HepG2 (cell line): Measurements from ENCODE around the gene CCS. TPM values are rescaled to one million over a fixed set of nuclear protein-coding genes. Genes with fewer than 3 reads are reported as not detected.

ENCODE experiments used
- ARHGAP35 ChIP-seq: sonication (generic); formaldehyde crosslinking; IDR thresholded peaks from 2 replicates; pipeline ENCODE4 v1.9.0; 2022; ENCODE audit warnings: mild to moderate bottlenecking, inconsistent platforms, moderate library complexity, missing genetic modification reagents, borderline replicate concordance
- ARID5B ChIP-seq: IDR thresholded peaks from 2 replicates; pipeline ENCODE4 v1.4.0; 2020; ENCODE audit warnings: mild to moderate bottlenecking, missing genetic modification reagents
- HOXA5 ChIP-seq: sonication (generic); formaldehyde crosslinking; IDR thresholded peaks from 2 replicates; pipeline ENCODE4 v1.4.0; 2020; ENCODE audit warnings: missing genetic modification reagents
- MYC ChIP-seq: sonication (generic); formaldehyde crosslinking; IDR thresholded peaks from 2 replicates; pipeline ENCODE4 v1.9.0; 2021; ENCODE audit warnings: missing genetic modification reagents, borderline replicate concordance
- NKX3-1 ChIP-seq: sonication (generic); formaldehyde crosslinking; IDR thresholded peaks from 2 replicates; pipeline ENCODE4 v1.5.0; 2020; ENCODE audit warnings: missing genetic modification reagents
- POLR2G ChIP-seq: fragments of 200-400 bp; formaldehyde crosslinking; IDR thresholded peaks from 2 replicates; pipeline ENCODE4 v1.6.1; 2018; ENCODE audit warnings: mild to moderate bottlenecking, low read depth, low read length, moderate library complexity
- SNAI1 ChIP-seq: sonication (generic); formaldehyde crosslinking; IDR thresholded peaks from 2 replicates; pipeline ENCODE4 v1.5.0; 2020; ENCODE audit warnings: mild to moderate bottlenecking, missing genetic modification reagents, borderline replicate concordance
- TBX2 ChIP-seq: sonication (generic); formaldehyde crosslinking; IDR thresholded peaks from 2 replicates; pipeline ENCODE4 v1.5.0; 2020; ENCODE audit warnings: missing genetic modification reagents, mild to moderate bottlenecking, borderline replicate concordance
- ZGPAT ChIP-seq: IDR thresholded peaks from 2 replicates; pipeline ENCODE4 v1.6.1; 2016; ENCODE audit warnings: mild to moderate bottlenecking
- ZNF317 ChIP-seq: sonication (generic); formaldehyde crosslinking; IDR thresholded peaks from 2 replicates; pipeline ENCODE4 v1.5.0; 2020; ENCODE audit warnings: mild to moderate bottlenecking, missing genetic modification reagents
- ZNF407 ChIP-seq: sonication (generic); formaldehyde crosslinking; IDR thresholded peaks from one replicate; pipeline ENCODE4 v1.5.1; 2020; ENCODE audit warnings: mild to moderate bottlenecking, missing genetic modification reagents; ENCODE audit errors: not compliant biosample characterization
- ZSCAN21 ChIP-seq: sonication (generic); formaldehyde crosslinking; IDR thresholded peaks from 2 replicates; pipeline ENCODE4 v1.8.0; 2022; ENCODE audit warnings: mild to moderate bottlenecking, missing genetic modification reagents, moderate library complexity, borderline replicate concordance
- ZSCAN31 ChIP-seq: sonication (generic); formaldehyde crosslinking; IDR thresholded peaks from 2 replicates; pipeline ENCODE4 v1.5.0; 2020; ENCODE audit warnings: low read depth, mild to moderate bottlenecking, missing genetic modification reagents
- polyA plus RNA-seq, 8 experiments: library from polyadenylated mRNA; depleted of rRNA in 3 of 8; stranded (reverse) in 7 of 8; unstranded in 1 of 8; fragments of >200 nt; fragmentation: Illumina TruSeq in 4 of 8; extraction: Trizol in 4 of 8; gene quantifications; 2 replicates each; pipeline versions ENCODE4 v1.2.1 to v1.2.3, GENCODE V29; 2011 to 2016; ENCODE audit warnings: low read depth in 4 of 8, missing spikeins in 1 of 8, mixed read lengths in 1 of 8; ENCODE audit not compliant: insufficient read depth in 1 of 8
- total RNA-seq, 5 experiments: library from RNA; depleted of rRNA; stranded (reverse); fragments of >200 nt; fragmentation: Illumina TruSeq; extraction: Trizol; gene quantifications; 2 replicates each; pipeline ENCODE4 v1.2.3, GENCODE V29; 2016; ENCODE audit warnings: low read depth in 1 of 5

The CCS gene
- total and polyA plus RNA-seq, 2 of the 13 experiments (the other 11 are each of a cell fraction or from before 2014, with no cell fraction given) = 25.4 to 44.6 TPM

GRCh38 chr11:66592457-66593302 lies at the start of gene CCS, which contains the start of gene CCDC87 (continued):
- TF ChIP-seq ZNF407 (CRISPR knock-in tag) (peak; percentile 44), NKX3-1 (CRISPR knock-in tag) (peak; percentile 44; the same call in 1 of the 2 replicates), ZGPAT (CRISPR knock-in tag) (peak; percentile 88), TBX2 (CRISPR knock-in tag) (peak; percentile 89), SNAI1 (peak; percentile 5; the same call in 1 of the 2 replicates), POLR2G (peak; percentile 95), ZSCAN21 (peak; percentile 59; the same call in 1 of the 2 replicates), ARID5B (CRISPR knock-in tag) (peak; percentile 65; the same call in 1 of the 2 replicates), ARHGAP35 (CRISPR knock-in tag) (peak; percentile 58; the same call in 1 of the 2 replicates), MYC (CRISPR knock-in tag) (peak; percentile 89), ZSCAN31 (CRISPR knock-in tag) (peak; percentile 86), HOXA5 (0 out of 2 replicates have a peak, but pooled peaks have one; percentile 37), ZNF317 (CRISPR knock-in tag) (peak; percentile 93)
